Heart left ventricle (tissue), 16 donors: ENCODE data around the gene GRIP2. TPM values are rescaled to one million over a fixed set of nuclear protein-coding genes. Genes with fewer than 3 reads are reported as not detected.

Source experiments
- ATAC-seq, 4 donors: fragments of 200-7000 bp; cut with Tn5 transposase; one replicate each; pipeline ENCODE4 v1.9.1; 2020 to 2022; ENCODE audit warnings: moderate library complexity in 4 of 4, mild to moderate bottlenecking in 3 of 4, moderate number of reproducible peaks in 1 of 4
- DNase-seq, 5 donors: peaks; one replicate each; pipeline ENCODE4 v3.0.0-alpha.2; 2020
- H3K27ac ChIP-seq, 12 donors: fragments of 200-600 bp; sonication (generic) in 4 of 12; one replicate each; pipeline versions ENCODE4 v1.5.0 to v1.8.0; 2016 to 2022; ENCODE audit warnings: mild to moderate bottlenecking in 2 of 12
- H3K27me3 ChIP-seq, 9 donors: fragments of 200-600 bp; sonication (generic) in 2 of 9; one replicate each; pipeline versions ENCODE4 v1.5.1 to v1.8.0; 2016 to 2022; ENCODE audit warnings: mild to moderate bottlenecking in 3 of 9
- H3K36me3 ChIP-seq, 9 donors: fragments of 200-600 bp; sonication (generic) in 2 of 9; one replicate each; pipeline versions ENCODE4 v1.5.0 to v1.8.0; 2018 to 2022; ENCODE audit warnings: mild to moderate bottlenecking in 2 of 9
- H3K4me1 ChIP-seq, 12 donors: fragments of 200-600 bp; sonication (generic) in 4 of 12; one replicate each; pipeline versions ENCODE4 v1.5.0 to v1.8.0; 2016 to 2022; ENCODE audit warnings: mild to moderate bottlenecking in 3 of 12
- H3K4me3 ChIP-seq, 12 donors: fragments of 200-600 bp; sonication (generic) in 4 of 12; one replicate each; pipeline versions ENCODE4 v1.5.0 to v1.8.0; 2017 to 2022; ENCODE audit warnings: mild to moderate bottlenecking in 9 of 12, moderate library complexity in 4 of 12
- H3K9me3 ChIP-seq, 12 donors: fragments of 200-600 bp; sonication (generic) in 4 of 12; one replicate each; pipeline versions ENCODE4 v1.5.0 to v1.8.0; 2016 to 2022; ENCODE audit warnings: mild to moderate bottlenecking in 1 of 12
- CTCF ChIP-seq, 12 donors: fragments of 200-600 bp; sonication (generic) in 4 of 12; IDR thresholded peaks; one replicate each; pipeline versions ENCODE4 v1.5.0 to v1.8.0; 2018 to 2022; ENCODE audit warnings: antibody characterized with exemption in 12 of 12, mild to moderate bottlenecking in 5 of 12
- POLR2A ChIP-seq, 2 donors: fragments of 450-650 bp; IDR thresholded peaks; one replicate each; pipeline ENCODE4 v1.6.1; 2017; ENCODE audit warnings: antibody characterized with exemption in 2 of 2, mild to moderate bottlenecking in 2 of 2, moderate library complexity in 2 of 2
- WGBS, 4 donors: extraction: QIAGEN DNeasy Blood & Tissue Kit in 2 of 4; methylation state at CpG; one replicate each; pipeline versions ENCODE4 v1.1.5 to v1.1.7; 2013 to 2018; 5-methylcytosine and 5-hydroxymethylcytosine counted together
- intact Hi-C, 10 donors: fragments of 100-400 bp; cut with DNase I; formaldehyde crosslinking; loops; one replicate each; pipeline versions ENCODE4 v1.11.1 to v1.14.2; 2022
- polyA plus RNA-seq, 2 donors: library from polyadenylated mRNA; stranded (reverse); fragments of 200-250 nt; gene quantifications; one replicate each; pipeline ENCODE4 v1.2.3, GENCODE V29; 2013
- total RNA-seq, 9 donors: library from RNA; depleted of rRNA in 2 of 9; stranded (reverse); fragments of >200 nt in 2 of 9; fragmentation: NEBNext Ultra II Directional in 3 of 9; extraction: Animal tissue kit (Norgen Biotek cat#: 25700) in 3 of 9; gene quantifications; one replicate each; pipeline versions ENCODE4 v1.1.0 to v1.2.4, GENCODE V29; 2016 to 2023
- donor health status: ischemic (EF 13 %, LVEDD 7.1; RV severe dilation, severe dysfunction).
- donor health status: healthy with polysubstance abuse.
- donor health status: DM: no; HTN: yes; CAD: no.
- donor health status: DM: no; HTN: no; CAD: no.
- donor health status: ischemic (EF 25% LVEDD 6.9; RV normal size, moderate dysfunction).
- donor health status: ischemic (EF 25% LVEDD 5.7; RV mildly dilated, moderate dysfunction).
- donor health status: healthy.
- donor health status: DM: yes; HTN: yes; CAD: no.
- donor health status: ischemic (EF 35%, LVEDD 5.7; RV mildly dilated, moderate dysfunction).
- donor health status: nonischemic (EF 11% LVEDD 7.7; RV severe dilation, severe dysfunction).
- donor health status: DM: yes; HTN: yes; CAD: no.
- donor health status: PGD.
- donor health status: ischemic (EF 29% LVEDD 5.4; RV normal size, mild dysfunction).
- donor health status: nonischemic (EF 23%, LVEDD 6.1; RV moderate dilation, normal function).

GRIP2 gene
- total and polyA plus RNA-seq, 11 donors, result 5.8 to 56.7 (median 28.7) TPM

GRCh38 chr3:14459787-14460186 lies 80.4 kb downstream of the GRIP2 start:
- H3K4me1 ChIP-seq, result peaks cover 0 to 56% (median 26%) of the 10 kb centered on the region in 12 donors
- H3K27me3 ChIP-seq, result peaks cover 0 to 8% (median 0%) of the 10 kb centered on the region in 9 donors
- H3K9me3 ChIP-seq, result no peaks in the 10 kb centered on the region
- peaks cover 0 to 96% (median 24%) of the 10 kb centered on the region in 9 donors for H3K36me3 ChIP-seq
- no peak for ATAC-seq
- H3K27ac ChIP-seq, result peak overlapping the region in 2 of 12 donors; percentile 16 to 47
- H3K4me3 ChIP-seq, result no peak overlapping the region
- intact Hi-C loops, result loop anchor here in 9 of 10 donors (2.0 to 10.0 kb wide), 9 partner anchors 21 to 805 kb away; partner anchors contain the start of gene SLC6A6 (in 6 of the 9)
- TF ChIP-seq POLR2A (IDR thresholded peaks at IDR 0.05), result no peak
- no peak for TF ChIP-seq CTCF (IDR thresholded peaks at IDR 0.05)
- peak in 2 of 5 donors; percentile 3 to 4 for DNase-seq
- 73 to 93% (median 82%) methylated on average over 3 of the region's 3 CpGs for WGBS, 4 donors

GRCh38 chr3:14459384-14459783 lies 80.8 kb downstream of the GRIP2 start:
- Histone ChIP-seq H3K27ac (no peak overlapping the region), H3K27me3 (peaks cover 0 to 8% (median 0%) of the 10 kb centered on the region in 9 donors), H3K4me3 (no peak overlapping the region), H3K4me1 (peaks cover 0 to 56% (median 28%) of the 10 kb centered on the region in 12 donors), H3K9me3 (no peaks in the 10 kb centered on the region), H3K36me3 (peaks cover 0 to 96% (median 21%) of the 10 kb centered on the region in 9 donors)
- intact Hi-C loops, result loop anchor here in 3 of 10 donors (5.0 to 10.0 kb wide), 3 partner anchors 55 to 565 kb away; partner anchors contain the start of gene SLC6A6 (in 3 of the 3)
- DNase-seq (peak in 2 of 5 donors; percentile 17 to 36), ATAC-seq (no peak)
- TF ChIP-seq POLR2A (IDR thresholded peaks at IDR 0.05) (no peak), CTCF (IDR thresholded peaks at IDR 0.05) (no peak)
- 85 to 96% (median 91%) methylated on average over 5 of the region's 5 CpGs for WGBS, 4 donors

- ATAC-seq (no peak), DNase-seq (peak in 1 of 5 donors; percentile 4)
- Histone ChIP-seq H3K27me3 (peaks cover 0 to 3% (median 0%) of the 10 kb centered on the region in 9 donors), H3K9me3 (no peaks in the 10 kb centered on the region), H3K36me3 (peaks cover 0 to 95% (median 20%) of the 10 kb centered on the region in 9 donors), H3K4me3 (no peak overlapping the region), H3K4me1 (peaks cover 4 to 64% (median 35%) of the 10 kb centered on the region in 12 donors), H3K27ac (no peak overlapping the region)
- intact Hi-C loops, result loop anchor here in 3 of 10 donors (5.0 to 10.0 kb wide), 3 partner anchors 54 to 564 kb away; partner anchors contain the start of gene SLC6A6 (in 3 of the 3)
- 79 to 87% (median 85%) methylated on average over 11 of the region's 11 CpGs for WGBS, 4 donors
- no peak for TF ChIP-seq POLR2A (IDR thresholded peaks at IDR 0.05)
- no peak for TF ChIP-seq CTCF (IDR thresholded peaks at IDR 0.05)
Observed at GRCh38 chr3:14458434-14459275, 81.5 kb downstream of the GRIP2 start.

GRCh38 chr3:14457999-14458398 lies 82.1 kb downstream of the GRIP2 start:
- Histone ChIP-seq H3K4me1 (peaks cover 7 to 64% (median 42%) of the 10 kb centered on the region in 12 donors), H3K36me3 (peaks cover 0 to 93% (median 15%) of the 10 kb centered on the region in 9 donors), H3K27me3 (peaks cover 0 to 3% (median 0%) of the 10 kb centered on the region in 9 donors), H3K4me3 (no peak overlapping the region), H3K27ac (no peak overlapping the region), H3K9me3 (no peaks in the 10 kb centered on the region)
- WGBS, 4 donors, result 66 to 83% (median 72%) methylated on average over 9 of the region's 9 CpGs
- ATAC-seq (no peak), DNase-seq (peak in 1 of 5 donors; percentile 24)
- TF ChIP-seq POLR2A (IDR thresholded peaks at IDR 0.05) (no peak), CTCF (IDR thresholded peaks at IDR 0.05) (no peak)
- intact Hi-C loops, result loop anchor here in 3 of 10 donors (5.0 to 10.0 kb wide), 3 partner anchors 53 to 563 kb away; partner anchors contain the start of gene SLC6A6 (in 3 of the 3)
